B cell (primary cell): Measurements from ENCODE around the gene OSBPL5.

Experiments used
- CTCF ChIP-seq: fragments of 200-600 bp; IDR thresholded peaks from one replicate; pipeline ENCODE4 v1.8.0; 2022; ENCODE audit warnings: antibody characterized with exemption, mild to moderate bottlenecking
- EZH2 ChIP-seq: IDR thresholded peaks from 2 replicates; pipeline ENCODE4 v1.6.1; 2012; ENCODE audit warnings: borderline replicate concordance, low read depth, mild to moderate bottlenecking, moderate library complexity, low read length; ENCODE audit not compliant: insufficient read depth, poor library complexity, severe bottlenecking

- TF ChIP-seq CTCF (no peak), EZH2 (no peak)
Observed at GRCh38 chr11:3044915-3045314, 120.2 kb downstream of the OSBPL5 start.
